ENCODE results near the gene FRMD1. TPM values are rescaled to one million over a fixed set of nuclear protein-coding genes. Genes with fewer than 3 reads are reported as not detected.

FRMD1 gene
- total and polyA plus RNA-seq, 2 donors (not counting 1 experiment from before 2014, with no cell fraction given), result not detected

- H3K27me3 Mint-ChIP-seq, result no peaks in the 10 kb centered on the region
- POLR2A ChIA-PET, result no interaction called here
- intact Hi-C loops (cut with micrococcal nuclease), result no loop called here
- Histone ChIP-seq H3K9me3 (ENCODE audit: control extremely low read depth in 1 of 3, control insufficient read depth in 2 of 3, insufficient read depth in 1 of 3, low read length in 2 of 3) (peaks cover 0 to 20% (median 0%) of the 10 kb centered on the region in 3 donors), H4K20me1 (ENCODE audit: control insufficient read depth, insufficient read depth, low read length, poor library complexity, severe bottlenecking) (no peaks in the 10 kb centered on the region), H3K4me1 (ENCODE audit: control insufficient read depth in 2 of 2, insufficient read depth in 2 of 2, low read length in 2 of 2) (no peaks in the 10 kb centered on the region), H2AFZ (ENCODE audit: insufficient read depth, low read depth, low read length, poor library complexity, severe bottlenecking) (no peak overlapping the region), H3K9ac (ENCODE audit: low read length) (no peak overlapping the region), H3K27me3 (replicated peaks in 1 of 4; ENCODE audit: control extremely low read depth in 1 of 4, control insufficient read depth in 3 of 4, insufficient read depth in 4 of 4, low read length in 3 of 4) (no peaks in the 10 kb centered on the region), H3K36me3 (replicated peaks in 1 of 2; ENCODE audit: control extremely low read depth in 1 of 2, control insufficient read depth in 1 of 2, extremely low read depth in 1 of 2, insufficient read depth in 2 of 2, low read length in 1 of 2) (no peaks in the 10 kb centered on the region), H3K4me2 (replicated peaks; ENCODE audit: low read depth, low read length, poor library complexity, severe bottlenecking) (no peak overlapping the region), H3K79me2 (ENCODE audit: control insufficient read depth, insufficient read depth, low read length) (no peaks in the 10 kb centered on the region), H3K27ac (ENCODE audit: low read length in 2 of 2) (no peak overlapping the region), H3K4me3 (ENCODE audit: control extremely low read depth in 1 of 5, extremely low read depth in 1 of 5, insufficient read depth in 1 of 5, low read depth in 2 of 5, low read length in 4 of 5) (no peak overlapping the region)
- TF ChIP-seq EZH2 (IDR thresholded peaks at IDR 0.05; ENCODE audit: borderline replicate concordance, insufficient read depth, low read depth, low read length, poor library complexity, severe bottlenecking), result no peak
- TF ChIP-seq CTCF (IDR thresholded peaks at IDR 0.05), result no peak
- no peak for ATAC-seq (ENCODE audit: low read depth)
- 94% methylated on average over 11 of the region's 11 CpGs for WGBS (ENCODE audit: insufficient coverage)
- H3K4me3 Mint-ChIP-seq, result no peak overlapping the region
- CTCF ChIA-PET, result no interaction called here
- DNase-seq, result no peak
- no peaks in the 10 kb centered on the region for H3K9me3 Mint-ChIP-seq (ENCODE audit: insufficient read depth)
- no peaks in the 10 kb centered on the region for H3K4me1 Mint-ChIP-seq
- no peak overlapping the region for H3K27ac Mint-ChIP-seq
These were observed 37.5 kb upstream of the FRMD1 start for GRCh38 chr6:168116438-168116974.

- TF ChIP-seq EZH2 (IDR thresholded peaks at IDR 0.05; ENCODE audit: borderline replicate concordance, insufficient read depth, low read depth, low read length, poor library complexity, severe bottlenecking), result no peak
- no peak for TF ChIP-seq CTCF (IDR thresholded peaks at IDR 0.05)
- Histone ChIP-seq H2AFZ (ENCODE audit: insufficient read depth, low read depth, low read length, poor library complexity, severe bottlenecking) (no peak overlapping the region), H3K9me3 (ENCODE audit: control extremely low read depth in 1 of 3, control insufficient read depth in 2 of 3, insufficient read depth in 1 of 3, low read length in 2 of 3) (peaks cover 0 to 16% (median 0%) of the 10 kb centered on the region in 3 donors), H3K27me3 (replicated peaks in 1 of 4; ENCODE audit: control extremely low read depth in 1 of 4, control insufficient read depth in 3 of 4, insufficient read depth in 4 of 4, low read length in 3 of 4) (no peaks in the 10 kb centered on the region), H4K20me1 (ENCODE audit: control insufficient read depth, insufficient read depth, low read length, poor library complexity, severe bottlenecking) (no peaks in the 10 kb centered on the region), H3K27ac (ENCODE audit: low read length in 2 of 2) (no peak overlapping the region), H3K4me3 (ENCODE audit: control extremely low read depth in 1 of 5, extremely low read depth in 1 of 5, insufficient read depth in 1 of 5, low read depth in 2 of 5, low read length in 4 of 5) (no peak overlapping the region), H3K9ac (ENCODE audit: low read length) (no peak overlapping the region), H3K4me2 (replicated peaks; ENCODE audit: low read depth, low read length, poor library complexity, severe bottlenecking) (no peak overlapping the region), H3K4me1 (ENCODE audit: control insufficient read depth in 2 of 2, insufficient read depth in 2 of 2, low read length in 2 of 2) (no peaks in the 10 kb centered on the region), H3K36me3 (replicated peaks in 1 of 2; ENCODE audit: control extremely low read depth in 1 of 2, control insufficient read depth in 1 of 2, extremely low read depth in 1 of 2, insufficient read depth in 2 of 2, low read length in 1 of 2) (no peaks in the 10 kb centered on the region), H3K79me2 (ENCODE audit: control insufficient read depth, insufficient read depth, low read length) (no peaks in the 10 kb centered on the region)
- Mint-ChIP-seq H3K27me3 (no peaks in the 10 kb centered on the region), H3K4me3 (no peak overlapping the region), H3K9me3 (ENCODE audit: insufficient read depth) (no peaks in the 10 kb centered on the region), H3K27ac (no peak overlapping the region), H3K4me1 (no peaks in the 10 kb centered on the region)
- ATAC-seq (ENCODE audit: low read depth) (no peak), DNase-seq (no peak)
- intact Hi-C loops (cut with micrococcal nuclease), result no loop called here
- 95% methylated on average over 4 of the region's 5 CpGs for WGBS (ENCODE audit: insufficient coverage)
- ChIA-PET POLR2A (no interaction called here), CTCF (no interaction called here)
These were observed 36.9 kb upstream of the FRMD1 start for GRCh38 chr6:168115748-168116437.
